B cell (primary cell): ENCODE data around the gene ZNF562. TPM values are rescaled to one million over a fixed set of nuclear protein-coding genes. Genes with fewer than 3 reads are reported as not detected.

ENCODE experiments used
- ATAC-seq: fragments of 200-7000 bp; cut with Tn5 transposase; one replicate; pipeline ENCODE4 v1.10.0; 2021; ENCODE audit warnings: low read depth, mild to moderate bottlenecking, moderate number of reproducible peaks, moderate library complexity
- CTCF ChIA-PET: fragments of 350-600 bp; sonication (Branson Sonifier 250); formaldehyde crosslinking; loops from one replicate; lab custom pipeline; 2021; ENCODE audit warnings: antibody characterized with exemption, inconsistent platforms; lab: Charles Lee
- POLR2A ChIA-PET: fragments of 350-600 bp; sonication (Branson Sonifier 250); formaldehyde crosslinking; loops from one replicate; lab custom pipeline; 2021; ENCODE audit warnings: antibody characterized with exemption; lab: Charles Lee
- DNase-seq: peaks from one replicate; pipeline ENCODE4 v3.0.0; 2013
- H2AFZ ChIP-seq: 2 replicates; pipeline ENCODE4 v1.6.1; 2012; ENCODE audit warnings: mild to moderate bottlenecking, low read depth, low read length; ENCODE audit not compliant: insufficient read depth, poor library complexity, severe bottlenecking
- H3K27ac ChIP-seq, 2 donors: 1 replicate in 1 of 2; 2 replicates in 1 of 2; pipeline ENCODE4 v1.5.1; 2012 to 2013; ENCODE audit warnings: low read length in 2 of 2, mild to moderate bottlenecking in 2 of 2, moderate library complexity in 1 of 2
- H3K27me3 ChIP-seq, 4 experiments: fragments of 200-600 bp in 1 of 4; sonication (generic) in 1 of 4; replicated peaks in 1 of 4; 1 replicate in 2 of 4; 2 replicates in 2 of 4; pipeline versions ENCODE4 v1.6.1 to v1.7.0; 2013 to 2016; ENCODE audit warnings: low read length in 3 of 4, mild to moderate bottlenecking in 2 of 4, mixed read lengths in 1 of 4, moderate library complexity in 1 of 4; ENCODE audit not compliant: insufficient read depth in 4 of 4, control insufficient read depth in 3 of 4; ENCODE audit errors: control extremely low read depth in 1 of 4
- H3K36me3 ChIP-seq, 2 experiments: replicated peaks in 1 of 2; 1 replicate in 1 of 2; 2 replicates in 1 of 2; pipeline versions ENCODE4 v1.6.1 to v1.7.1; 2013; ENCODE audit warnings: low read length in 1 of 2; ENCODE audit not compliant: insufficient read depth in 2 of 2, control insufficient read depth in 1 of 2; ENCODE audit errors: control extremely low read depth in 1 of 2, extremely low read depth in 1 of 2
- H3K4me1 ChIP-seq, 2 donors: fragments of 200-600 bp in 1 of 2; sonication (generic) in 1 of 2; 1 replicate in 1 of 2; 2 replicates in 1 of 2; pipeline versions ENCODE4 v1.5.1 to v1.6.1; 2013 to 2017; ENCODE audit warnings: low read length in 2 of 2; ENCODE audit not compliant: control insufficient read depth in 2 of 2, insufficient read depth in 2 of 2
- H3K4me2 ChIP-seq: replicated peaks from 2 replicates; pipeline ENCODE3; 2012; ENCODE audit warnings: mild to moderate bottlenecking, low read depth, low read length; ENCODE audit not compliant: poor library complexity, severe bottlenecking
- H3K4me3 ChIP-seq, 5 experiments: fragments of 200-600 bp in 1 of 5; sonication (generic) in 1 of 5; 1 replicate in 3 of 5; 2 replicates in 2 of 5; pipeline versions ENCODE4 v1.5.1 to v1.7.0; 2011 to 2016; ENCODE audit warnings: low read length in 4 of 5, mild to moderate bottlenecking in 4 of 5, low read depth in 2 of 5, control low read depth in 1 of 5, moderate library complexity in 1 of 5; ENCODE audit not compliant: insufficient read depth in 1 of 5; ENCODE audit errors: control extremely low read depth in 1 of 5, extremely low read depth in 1 of 5
- H3K79me2 ChIP-seq: fragments of 200-600 bp; sonication (generic); one replicate; pipeline ENCODE4 v1.6.0; 2016; ENCODE audit warnings: low read length; ENCODE audit not compliant: control insufficient read depth, insufficient read depth
- H3K9ac ChIP-seq: fragments of 200-600 bp; sonication (generic); 2 replicates; pipeline ENCODE4 v1.6.1; 2017; ENCODE audit warnings: mild to moderate bottlenecking, low read length, moderate library complexity
- H3K9me3 ChIP-seq, 3 donors: one replicate each; pipeline versions ENCODE4 v1.6.1 to v1.7.1; 2013; ENCODE audit warnings: low read length in 2 of 3; ENCODE audit not compliant: control insufficient read depth in 2 of 3, insufficient read depth in 1 of 3; ENCODE audit errors: control extremely low read depth in 1 of 3
- H4K20me1 ChIP-seq: 2 replicates; pipeline ENCODE4 v1.6.0; 2012; ENCODE audit warnings: mild to moderate bottlenecking, low read length; ENCODE audit not compliant: insufficient read depth, control insufficient read depth, poor library complexity, severe bottlenecking
- H3K27ac Mint-ChIP-seq: one replicate; pipeline ENCODE4 v1.8.0; 2021; ENCODE audit warnings: mixed read lengths
- H3K27me3 Mint-ChIP-seq: one replicate; pipeline ENCODE4 v1.8.0; 2021; ENCODE audit warnings: mixed read lengths
- H3K4me1 Mint-ChIP-seq: one replicate; pipeline ENCODE4 v1.8.0; 2021; ENCODE audit warnings: mixed read lengths
- H3K4me3 Mint-ChIP-seq: one replicate; pipeline ENCODE4 v1.8.0; 2021; ENCODE audit warnings: mixed read lengths
- H3K9me3 Mint-ChIP-seq: one replicate; pipeline ENCODE4 v1.8.0; 2022; ENCODE audit warnings: mixed read lengths; ENCODE audit not compliant: insufficient read depth
- CTCF ChIP-seq: fragments of 200-600 bp; IDR thresholded peaks from one replicate; pipeline ENCODE4 v1.8.0; 2022; ENCODE audit warnings: antibody characterized with exemption, mild to moderate bottlenecking
- EZH2 ChIP-seq: IDR thresholded peaks from 2 replicates; pipeline ENCODE4 v1.6.1; 2012; ENCODE audit warnings: borderline replicate concordance, low read depth, mild to moderate bottlenecking, moderate library complexity, low read length; ENCODE audit not compliant: insufficient read depth, poor library complexity, severe bottlenecking
- WGBS: methylation state at CpG from one replicate; pipeline ENCODE4 v1.1.5; 2013; ENCODE audit warnings: missing lambda C conversion rate; ENCODE audit not compliant: insufficient coverage; 5-methylcytosine and 5-hydroxymethylcytosine counted together
- intact Hi-C: fragments of 100-400 bp; cut with micrococcal nuclease; formaldehyde crosslinking; loops from one replicate; pipeline ENCODE4 v1.10.0; 2022
- polyA plus RNA-seq: library from polyadenylated mRNA; depleted of rRNA; stranded (reverse); fragments of >200 nt; gene quantifications from 2 replicates; pipeline ENCODE4 v1.2.3, GENCODE V29; 2012
- total RNA-seq, 2 donors: library from RNA; stranded (reverse); fragments of 120-200 nt in 1 of 2; gene quantifications; 1 replicate in 1 of 2; 2 replicates in 1 of 2; pipeline versions ENCODE4 v1.2.3 to v1.2.4, GENCODE V29; 2013 to 2022

The ZNF562 gene
- total and polyA plus RNA-seq, 2 donors (not counting 1 experiment from before 2014, with no cell fraction given): 4.1 to 31.8 TPM

DNA sequence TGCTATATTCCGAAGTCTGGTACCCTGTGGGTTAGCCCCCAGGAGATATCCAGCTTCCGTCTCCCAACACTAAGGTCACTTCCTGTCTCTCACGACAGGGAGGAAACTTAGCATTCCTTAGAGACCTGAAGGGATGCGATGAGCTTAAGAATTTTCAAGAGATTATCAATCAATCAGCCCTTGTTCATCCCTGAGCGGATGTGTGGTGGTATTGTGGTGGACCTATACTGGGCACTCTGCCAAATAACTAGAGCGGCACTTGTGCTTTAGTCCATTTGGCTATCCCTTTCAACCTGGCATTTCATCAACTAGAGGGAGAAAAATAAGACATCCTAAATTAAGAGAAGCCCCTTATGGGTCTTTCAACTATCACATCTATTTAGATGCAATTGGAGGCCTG is 30.9 kb upstream of the ZNF562 start:
- Histone ChIP-seq H3K4me1 (peaks cover 8 to 11% of the 10 kb centered on the region in 2 donors), H4K20me1 (no peaks in the 10 kb centered on the region), H3K27me3 (no peaks in the 10 kb centered on the region), H3K4me2 (no peak overlapping the region), H3K79me2 (no peaks in the 10 kb centered on the region), H3K27ac (no peak overlapping the region), H2AFZ (no peak overlapping the region), H3K4me3 (no peak overlapping the region), H3K9ac (no peak overlapping the region), H3K36me3 (no peaks in the 10 kb centered on the region), H3K9me3 (peaks cover 0 to 21% (median 9%) of the 10 kb centered on the region in 3 donors)
- Mint-ChIP-seq H3K4me3 (no peak overlapping the region), H3K27ac (no peak overlapping the region), H3K4me1 (peaks cover 10% of the 10 kb centered on the region), H3K9me3 (peaks cover 10% of the 10 kb centered on the region), H3K27me3 (peaks cover 4% of the 10 kb centered on the region)
- no peak for DNase-seq
- ATAC-seq: no peak
- ChIA-PET CTCF (no interaction called here), POLR2A (no interaction called here)
- 80% methylated on average over 3 of the region's 6 CpGs for WGBS
- TF ChIP-seq CTCF (no peak), EZH2 (no peak)
- intact Hi-C loops: no loop called here

- ATAC-seq (no peak), DNase-seq (no peak)
- Histone ChIP-seq H3K9ac (no peak overlapping the region), H3K4me2 (no peak overlapping the region), H3K79me2 (no peaks in the 10 kb centered on the region), H3K36me3 (no peaks in the 10 kb centered on the region), H3K4me1 (no peaks in the 10 kb centered on the region), H3K27me3 (no peaks in the 10 kb centered on the region), H3K4me3 (no peak overlapping the region), H3K9me3 (peaks cover 0 to 26% (median 2%) of the 10 kb centered on the region in 3 donors), H4K20me1 (no peaks in the 10 kb centered on the region), H3K27ac (no peak overlapping the region), H2AFZ (no peak overlapping the region)
- POLR2A ChIA-PET: no interaction called here
- Mint-ChIP-seq H3K27ac (no peak overlapping the region), H3K4me3 (no peak overlapping the region), H3K9me3 (peaks cover 8% of the 10 kb centered on the region), H3K27me3 (peaks cover 4% of the 10 kb centered on the region), H3K4me1 (no peaks in the 10 kb centered on the region)
- WGBS: 90% methylated on average over 3 of the region's 6 CpGs
- intact Hi-C loops: no loop called here
- TF ChIP-seq EZH2 (no peak), CTCF (no peak)
- CTCF ChIA-PET: no interaction called here
Measured at GRCh38 chr19:9702186-9702585, 27.3 kb upstream of the ZNF562 start.
